Neural progenitor cell (in vitro differentiated cells): ENCODE results near the gene TMEM101. TPM values are rescaled to one million over a fixed set of nuclear protein-coding genes. Genes with fewer than 3 reads are reported as not detected.

ENCODE experiments used
- DNase-seq: peaks from one replicate; pipeline ENCODE4 v3.0.0-alpha.2; 2016; ENCODE audit warnings: low spot score
- H2AFZ ChIP-seq: fragments of 200-600 bp; sonication (generic); replicated peaks from 2 replicates; pipeline ENCODE4 v1.6.1; 2016; ENCODE audit warnings: antibody characterized with exemption
- H3F3A ChIP-seq: fragments of 200-600 bp; sonication (generic); 2 replicates; pipeline ENCODE4 v1.6.1; 2016; ENCODE audit warnings: antibody characterized with exemption, low read depth
- H3K27ac ChIP-seq: fragments of 200-600 bp; sonication (generic); 2 replicates; pipeline ENCODE4 v1.5.1; 2016; ENCODE audit warnings: mild to moderate bottlenecking
- H3K27me3 ChIP-seq: fragments of 200-600 bp; sonication (generic); 2 replicates; pipeline ENCODE4 v1.6.1; 2016; ENCODE audit warnings: mild to moderate bottlenecking, moderate library complexity
- H3K36me3 ChIP-seq: fragments of 200-600 bp; sonication (generic); 2 replicates; pipeline ENCODE4 v1.5.1; 2016
- H3K4me1 ChIP-seq: fragments of 200-600 bp; sonication (generic); 2 replicates; pipeline ENCODE4 v1.6.1; 2016; ENCODE audit warnings: mixed run types
- H3K4me2 ChIP-seq: fragments of 200-600 bp; sonication (generic); 2 replicates; pipeline ENCODE4 v1.6.1; 2016
- H3K4me3 ChIP-seq: fragments of 200-600 bp; sonication (generic); 2 replicates; pipeline ENCODE4 v1.5.1; 2016
- H3K79me2 ChIP-seq: fragments of 200-600 bp; sonication (generic); 2 replicates; pipeline ENCODE4 v1.6.1; 2016; ENCODE audit warnings: low read depth
- H3K9ac ChIP-seq: fragments of 200-600 bp; sonication (generic); 2 replicates; pipeline ENCODE4 v1.6.1; 2016
- H3K9me3 ChIP-seq: fragments of 200-600 bp; sonication (generic); 2 replicates; pipeline ENCODE4 v1.5.1; 2016; ENCODE audit warnings: low read depth
- H4K20me1 ChIP-seq: fragments of 200-600 bp; sonication (generic); 2 replicates; pipeline ENCODE4 v1.6.1; 2016; ENCODE audit warnings: low read depth
- H3K27ac Mint-ChIP-seq: 3 replicates; pipeline ENCODE4 v1.8.0; 2021; ENCODE audit warnings: mixed read lengths
- H3K27me3 Mint-ChIP-seq: 2 replicates; pipeline ENCODE4 v1.8.0; 2022; ENCODE audit warnings: low read depth, mild to moderate bottlenecking, inconsistent platforms, moderate library complexity, mixed read lengths; ENCODE audit not compliant: insufficient read depth
- H3K36me3 Mint-ChIP-seq: 3 replicates; pipeline ENCODE4 v1.8.0; 2021; ENCODE audit warnings: mixed read lengths
- H3K4me1 Mint-ChIP-seq: 3 replicates; pipeline ENCODE4 v1.8.0; 2021; ENCODE audit warnings: mixed read lengths
- H3K4me3 Mint-ChIP-seq: 3 replicates; pipeline ENCODE4 v1.8.0; 2021; ENCODE audit warnings: mild to moderate bottlenecking, moderate library complexity, mixed read lengths
- H3K9me3 Mint-ChIP-seq: 3 replicates; pipeline ENCODE4 v1.8.0; 2020; ENCODE audit warnings: mixed read lengths
- CTCF ChIP-seq: fragments of 200-600 bp; sonication (generic); IDR thresholded peaks from 2 replicates; pipeline ENCODE4 v1.5.1; 2017; ENCODE audit warnings: antibody characterized with exemption, mild to moderate bottlenecking
- EZH2 ChIP-seq: fragments of 200-600 bp; sonication (generic); IDR thresholded peaks from 2 replicates; pipeline ENCODE4 v1.6.1; 2017; ENCODE audit warnings: antibody characterized with exemption, mild to moderate bottlenecking, moderate library complexity
- EZH2phosphoT487 ChIP-seq: fragments of 200-600 bp; sonication (generic); IDR thresholded peaks from 2 replicates; pipeline ENCODE4 v1.6.1; 2017; ENCODE audit warnings: antibody characterized with exemption
- total RNA-seq: library from RNA; depleted of rRNA; stranded (reverse); fragments of >200 nt; gene quantifications from 2 replicates; pipeline ENCODE4 v1.2.3, GENCODE V29; 2015; ENCODE audit warnings: low replicate concordance

The TMEM101 gene
- total RNA-seq, 1 donor from 2014 or later, result 33.8 TPM

- H3K4me2 ChIP-seq, result no peak overlapping the region
- Mint-ChIP-seq H3K36me3 (no peaks in the 10 kb centered on the region), H3K4me3 (no peak overlapping the region), H3K27me3 (peaks cover 30% of the 10 kb centered on the region), H3K9me3 (no peaks in the 10 kb centered on the region), H3K27ac (peak overlapping the region; percentile 32), H3K4me1 (peaks cover 14% of the 10 kb centered on the region)
- H3K4me3 ChIP-seq, result no peak overlapping the region
- H2AFZ ChIP-seq, result no peak overlapping the region
- no peak for DNase-seq
- H3K9me3 ChIP-seq, result no peaks in the 10 kb centered on the region
- no peaks in the 10 kb centered on the region for H3K79me2 ChIP-seq
- H3K36me3 ChIP-seq, result no peaks in the 10 kb centered on the region
- peaks cover 15% of the 10 kb centered on the region for H4K20me1 ChIP-seq
- H3F3A ChIP-seq, result peaks cover 17% of the 10 kb centered on the region
- H3K9ac ChIP-seq, result no peak overlapping the region
- peaks cover 11% of the 10 kb centered on the region for H3K4me1 ChIP-seq
- TF ChIP-seq EZH2 (no peak), CTCF (no peak), EZH2phosphoT487 (no peak)
- H3K27ac ChIP-seq, result no peak overlapping the region
- peaks cover 43% of the 10 kb centered on the region for H3K27me3 ChIP-seq
Measured at GRCh38 chr17:44001461-44001920, 13.3 kb downstream of the TMEM101 start.

GRCh38 chr17:44000871-44001460 is 13.8 kb downstream of the TMEM101 start:
- Mint-ChIP-seq H3K27me3 (peaks cover 25% of the 10 kb centered on the region), H3K4me1 (peaks cover 10% of the 10 kb centered on the region), H3K27ac (no peak overlapping the region), H3K9me3 (no peaks in the 10 kb centered on the region), H3K4me3 (no peak overlapping the region), H3K36me3 (no peaks in the 10 kb centered on the region)
- Histone ChIP-seq H3K9me3 (no peaks in the 10 kb centered on the region), H3K4me2 (no peak overlapping the region), H3K9ac (no peak overlapping the region), H3K27ac (no peak overlapping the region), H3F3A (peaks cover 12% of the 10 kb centered on the region), H3K4me1 (peaks cover 11% of the 10 kb centered on the region), H3K27me3 (peaks cover 40% of the 10 kb centered on the region), H3K79me2 (no peaks in the 10 kb centered on the region), H3K4me3 (no peak overlapping the region), H4K20me1 (peaks cover 15% of the 10 kb centered on the region), H2AFZ (no peak overlapping the region), H3K36me3 (no peaks in the 10 kb centered on the region)
- TF ChIP-seq EZH2phosphoT487 (no peak), EZH2 (no peak), CTCF (no peak)
- DNase-seq, result no peak

GRCh38 chr17:44000141-44000860 is 14.5 kb downstream of the TMEM101 start:
- no peaks in the 10 kb centered on the region for H3K79me2 ChIP-seq
- no peak overlapping the region for H3K27ac ChIP-seq
- peaks cover 21% of the 10 kb centered on the region for H3K27me3 Mint-ChIP-seq
- H3K4me1 Mint-ChIP-seq, result peaks cover 9% of the 10 kb centered on the region
- peaks cover 11% of the 10 kb centered on the region for H3K4me1 ChIP-seq
- H3K27ac Mint-ChIP-seq, result no peak overlapping the region
- no peaks in the 10 kb centered on the region for H3K36me3 ChIP-seq
- H3K9me3 ChIP-seq, result no peaks in the 10 kb centered on the region
- H3K27me3 ChIP-seq, result peaks cover 38% of the 10 kb centered on the region
- no peak overlapping the region for H3K4me2 ChIP-seq
- no peak overlapping the region for H2AFZ ChIP-seq
- no peak overlapping the region for H3K9ac ChIP-seq
- H3K4me3 ChIP-seq, result no peak overlapping the region
- H3F3A ChIP-seq, result peaks cover 5% of the 10 kb centered on the region
- no peaks in the 10 kb centered on the region for H3K9me3 Mint-ChIP-seq
- H3K36me3 Mint-ChIP-seq, result no peaks in the 10 kb centered on the region
- no peak for DNase-seq
- peaks cover 11% of the 10 kb centered on the region for H4K20me1 ChIP-seq
- H3K4me3 Mint-ChIP-seq, result no peak overlapping the region
- no peak for TF ChIP-seq EZH2phosphoT487

- H3K36me3 ChIP-seq, result no peaks in the 10 kb centered on the region
- Mint-ChIP-seq H3K4me1 (peaks cover 5% of the 10 kb centered on the region), H3K27ac (no peak overlapping the region), H3K27me3 (peaks cover 18% of the 10 kb centered on the region), H3K36me3 (no peaks in the 10 kb centered on the region), H3K4me3 (no peak overlapping the region), H3K9me3 (no peaks in the 10 kb centered on the region)
- peaks cover 6% of the 10 kb centered on the region for H3K4me1 ChIP-seq
- no peak overlapping the region for H2AFZ ChIP-seq
- no peaks in the 10 kb centered on the region for H4K20me1 ChIP-seq
- H3K4me3 ChIP-seq, result no peak overlapping the region
- no peaks in the 10 kb centered on the region for H3K9me3 ChIP-seq
- H3K4me2 ChIP-seq, result no peak overlapping the region
- no peak for DNase-seq
- peaks cover 9% of the 10 kb centered on the region for H3F3A ChIP-seq
- H3K27me3 ChIP-seq, result peaks cover 35% of the 10 kb centered on the region
- no peaks in the 10 kb centered on the region for H3K79me2 ChIP-seq
- no peak for TF ChIP-seq EZH2phosphoT487
- TF ChIP-seq CTCF, result no peak
- no peak for TF ChIP-seq EZH2
- H3K27ac ChIP-seq, result no peak overlapping the region
- no peak overlapping the region for H3K9ac ChIP-seq
Measured at GRCh38 chr17:43999024-43999423, 15.7 kb downstream of the TMEM101 start.
